Measurements from ENCODE around the gene CREB5.

DNA sequence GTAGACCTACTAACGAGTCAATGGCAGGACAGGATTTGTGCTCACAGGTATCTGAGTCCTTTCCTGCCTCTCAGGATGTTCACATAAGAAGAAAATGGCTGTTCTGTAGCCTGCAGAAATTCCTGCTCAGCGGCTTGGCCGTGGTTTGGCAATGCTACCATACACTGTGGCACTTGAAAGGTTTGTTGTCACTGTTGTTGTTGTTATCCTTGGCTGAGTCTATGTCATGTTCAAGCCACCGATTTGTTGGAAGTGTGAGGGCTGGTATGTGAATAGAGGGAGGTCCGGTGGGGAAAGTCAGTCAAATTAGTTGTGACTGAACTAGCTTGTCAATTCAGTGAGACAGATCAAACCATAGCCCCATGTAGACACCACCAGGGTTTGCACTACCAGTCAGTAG lies 345.9 kb downstream of the CREB5 start:
- TF ChIP-seq CTCF (IDR thresholded peaks at IDR 0.05; ENCODE audit: borderline replicate concordance, extremely low read depth, low read length, poor library complexity, severe bottlenecking) (no peak), EZH2 (IDR thresholded peaks at IDR 0.05; ENCODE audit: borderline replicate concordance, low read depth, low read length, severe bottlenecking) (no peak)

Measured in DND-41 (cell line).